HG02885 (cell line): ENCODE measurements around the gene SEMA5B.

ENCODE experiments used
- ATAC-seq: cut with Tn5 transposase; IDR thresholded peaks from one replicate; pipeline ENCODE4 v1.9.1; 2021; ENCODE audit warnings: mild to moderate bottlenecking; ENCODE audit not compliant: unreplicated experiment, poor library complexity

SEMA5B gene

GRCh38 chr3:122873741-122874515 lies 153.6 kb downstream of the SEMA5B start:
- no peak for ATAC-seq

GRCh38 chr3:122868322-122868721 lies 159.2 kb downstream of the SEMA5B start:
- no peak for ATAC-seq

- no peak for ATAC-seq
Observed at GRCh38 chr3:122864498-122864897, 163.1 kb downstream of the SEMA5B start.

GRCh38 chr3:122862381-122862780 lies 165.2 kb downstream of the SEMA5B start:
- ATAC-seq = no peak
